GM12878 (cell line): ENCODE measurements around the gene ZNF625. TPM values are rescaled to one million over a fixed set of nuclear protein-coding genes. Genes with fewer than 3 reads are reported as not detected.

ENCODE experiments used
- ATF3 ChIP-seq: IDR thresholded peaks from 2 replicates; pipeline ENCODE4 v1.6.1; 2011; ENCODE audit warnings: low read depth, mild to moderate bottlenecking, low read length, moderate library complexity, borderline replicate concordance; ENCODE audit errors: extremely low read depth
- BACH1 ChIP-seq: fragments of 450-650 bp; IDR thresholded peaks from 2 replicates; pipeline ENCODE4 v1.6.1; 2017; ENCODE audit warnings: mild to moderate bottlenecking, borderline replicate concordance
- BCL11A ChIP-seq: IDR thresholded peaks from 2 replicates; pipeline ENCODE4 v1.6.1; 2011; ENCODE audit warnings: low read depth, low read length
- BHLHE40 ChIP-seq, 2 experiments: fragments of 450-650 bp in 1 of 2; IDR thresholded peaks; 2 replicates each; pipeline ENCODE4 v1.6.1; 2011 to 2017; ENCODE audit warnings: low read depth in 2 of 2, borderline replicate concordance in 1 of 2, improper control_type of control experiment in 1 of 2, low read length in 1 of 2, mild to moderate bottlenecking in 1 of 2
- CBX5 ChIP-seq: sonication (generic); IDR thresholded peaks from 2 replicates; pipeline ENCODE4 v1.6.1; 2016; ENCODE audit warnings: low read depth, moderate library complexity, mild to moderate bottlenecking, inconsistent platforms
- CHD4 ChIP-seq: fragments of 200-600 bp; sonication (generic); IDR thresholded peaks from 2 replicates; pipeline ENCODE4 v1.6.1; 2016; ENCODE audit warnings: mild to moderate bottlenecking
- CREB1 ChIP-seq: IDR thresholded peaks from 2 replicates; pipeline ENCODE4 v1.6.1; 2012; ENCODE audit warnings: low read depth, mild to moderate bottlenecking, inconsistent platforms
- DPF2 ChIP-seq: fragments of 450-650 bp; IDR thresholded peaks from 2 replicates; pipeline ENCODE4 v1.6.1; 2017; ENCODE audit warnings: mild to moderate bottlenecking
- FOXK2 ChIP-seq: fragments of 450-650 bp; IDR thresholded peaks from 2 replicates; pipeline ENCODE4 v1.6.1; 2017; ENCODE audit warnings: mild to moderate bottlenecking, moderate library complexity
- HSF1 ChIP-seq: fragments of 150-350 bp; IDR thresholded peaks from 2 replicates; pipeline ENCODE4 v1.6.1; 2014; ENCODE audit warnings: mild to moderate bottlenecking, low read depth, low read length
- MLLT1 ChIP-seq: fragments of 450-650 bp; IDR thresholded peaks from 2 replicates; pipeline ENCODE4 v1.6.1; 2016; ENCODE audit warnings: mild to moderate bottlenecking
- MTA3 ChIP-seq: IDR thresholded peaks from 2 replicates; pipeline ENCODE4 v1.6.1; 2012; ENCODE audit warnings: low read length, inconsistent platforms, borderline replicate concordance
- NBN ChIP-seq: fragments of 450-650 bp; IDR thresholded peaks from 2 replicates; pipeline ENCODE4 v1.6.1; 2016
- NFIC ChIP-seq: IDR thresholded peaks from 2 replicates; pipeline ENCODE4 v1.6.1; 2012; ENCODE audit warnings: low read depth, mild to moderate bottlenecking, inconsistent platforms, low read length, moderate library complexity
- NR2C2 ChIP-seq: IDR thresholded peaks from 2 replicates; pipeline ENCODE4 v1.6.1; 2011; ENCODE audit warnings: borderline replicate concordance, low read depth; ENCODE audit not compliant: control insufficient read depth, insufficient read length
- NR2F1 ChIP-seq: fragments of 450-650 bp; conservative IDR thresholded peaks from 2 replicates; pipeline ENCODE4 v1.6.1; 2017; ENCODE audit warnings: mild to moderate bottlenecking
- PAX5 ChIP-seq: IDR thresholded peaks from 2 replicates; pipeline ENCODE4 v1.6.1; 2011; ENCODE audit warnings: low read depth, low read length, borderline replicate concordance
- POLR2AphosphoS2 ChIP-seq: IDR thresholded peaks from 2 replicates; pipeline ENCODE4 v1.6.1; 2011; ENCODE audit warnings: low read depth, mild to moderate bottlenecking, low read length, improper control_type of control experiment, moderate library complexity
- RFX5 ChIP-seq: IDR thresholded peaks from 2 replicates; pipeline ENCODE4 v1.6.1; 2011; ENCODE audit warnings: low read depth, low read length, improper control_type of control experiment
- SPI1 ChIP-seq: IDR thresholded peaks from 2 replicates; pipeline ENCODE4 v1.6.1; 2011; ENCODE audit warnings: low read depth, mild to moderate bottlenecking, low read length, moderate library complexity, borderline replicate concordance; ENCODE audit not compliant: insufficient read depth
- SRF ChIP-seq, 2 experiments: IDR thresholded peaks; 2 replicates each; pipeline ENCODE4 v1.6.1; 2011; ENCODE audit warnings: low read depth in 2 of 2, low read length in 2 of 2, mild to moderate bottlenecking in 1 of 2, moderate library complexity in 1 of 2
- TARDBP ChIP-seq: IDR thresholded peaks from 2 replicates; pipeline ENCODE4 v1.6.1; 2016; ENCODE audit warnings: borderline replicate concordance
- ZNF207 ChIP-seq: fragments of 450-650 bp; IDR thresholded peaks from 2 replicates; pipeline ENCODE4 v1.6.1; 2014; ENCODE audit warnings: antibody characterized with exemption, mild to moderate bottlenecking, borderline replicate concordance
- polyA plus RNA-seq, 11 experiments: library from polyadenylated mRNA; depleted of rRNA in 4 of 11; unstranded in 6 of 11; stranded (reverse) in 5 of 11; fragments of >200 nt; fragmentation: Nextera tagmentation in 4 of 11; fragmentation: Illumina TruSeq in 1 of 11; extraction: Ambion mirVana in 4 of 11; extraction: Trizol in 1 of 11; gene quantifications; 1 replicate in 1 of 11; 2 replicates in 10 of 11; pipeline versions ENCODE4 v1.2.1 to v1.2.3, GENCODE V29; 2011 to 2016; ENCODE audit warnings: inconsistent platforms in 2 of 11, missing spikeins in 2 of 11, low read depth in 1 of 11
- total RNA-seq, 4 experiments: library from RNA; depleted of rRNA in 3 of 4; stranded (reverse); fragments of >200 nt in 3 of 4; fragmentation: Illumina TruSeq in 1 of 4; extraction: Trizol in 1 of 4; gene quantifications; 2 replicates each; pipeline versions ENCODE4 v1.2.1 to v1.2.3, GENCODE V29; 2013 to 2021
- TF ChIP-seq, protein P1 (sequence below): fragments of 450-650 bp; IDR thresholded peaks from 2 replicates; pipeline ENCODE4 v1.6.1; 2017; ENCODE audit warnings: mild to moderate bottlenecking, moderate library complexity

ZNF625 gene
- total and polyA plus RNA-seq, 10 of the 15 experiments (the other 5 are each of a cell fraction or from before 2014, with no cell fraction given), result 0.52 to 5.0 (median 1.3) TPM

DNA sequence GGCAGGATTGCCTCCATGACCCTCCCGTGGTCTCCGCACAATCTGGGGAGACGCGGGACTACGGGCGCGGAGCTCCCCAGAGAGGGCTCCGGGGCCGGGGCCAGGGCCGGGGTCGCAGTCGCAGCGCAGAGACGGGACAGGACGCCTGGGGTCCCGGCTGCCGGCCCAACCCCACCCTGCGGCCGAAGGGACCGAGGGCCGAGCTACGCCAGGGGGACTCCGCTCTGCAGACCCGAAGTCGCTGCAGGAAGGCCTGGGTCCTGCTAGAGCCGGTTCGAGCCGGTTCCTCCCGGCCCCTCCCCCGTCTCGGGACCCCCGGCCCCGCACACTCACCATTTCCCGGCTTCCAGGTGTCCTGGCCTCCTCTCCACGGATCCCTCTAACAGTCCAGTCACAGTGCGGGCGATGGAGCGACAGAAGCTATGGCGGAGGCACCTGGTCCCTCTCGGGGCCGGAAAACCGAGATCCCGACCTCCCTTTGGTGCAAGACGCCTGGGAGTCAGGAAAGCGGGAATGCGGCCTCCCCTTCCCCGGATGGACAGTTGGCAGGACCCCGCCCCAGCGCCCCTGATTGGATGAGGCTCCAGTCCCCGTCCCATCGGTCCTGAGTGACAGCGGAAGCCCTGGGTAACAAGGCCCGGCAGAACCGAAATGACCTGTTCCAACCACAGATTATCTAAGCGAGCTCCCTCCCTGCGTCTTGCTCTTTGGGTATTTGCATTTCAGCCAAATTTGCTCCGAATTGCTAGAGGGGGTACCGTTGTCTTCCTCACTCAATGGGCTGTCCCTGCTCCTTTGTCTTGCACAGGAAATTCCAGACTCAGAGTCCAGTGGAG, at the start of gene ZNF625 (continued):
- TF ChIP-seq TARDBP (no peak), NR2F1 (no peak), MTA3 (no peak), CHD4 (no peak), DPF2 (peak; percentile 90), SRF (IDR thresholded peaks at IDR 0.05; ENCODE audit: low read depth in 2 of 2, low read length in 2 of 2) (no peak), HSF1 (no peak), NR2C2 (no peak), PAX5 (no peak), MLLT1 (no peak), NBN (peak; percentile 51; the same call in 1 of the 2 replicates), CREB1 (no peak), POLR2AphosphoS2 (no peak), NFIC (no peak), BCL11A (no peak), BHLHE40 (IDR thresholded peaks at IDR 0.05; ENCODE audit: borderline replicate concordance in 1 of 2, low read depth in 2 of 2, low read length in 1 of 2) (no peak), SPI1 (no peak), CBX5 (peak; percentile 68; the same call in 1 of the 2 replicates), ZNF207 (no peak), FOXK2 (no peak), ATF3 (no peak), RFX5 (no peak), BACH1 (no peak)
- TF ChIP-seq, protein P1, sequence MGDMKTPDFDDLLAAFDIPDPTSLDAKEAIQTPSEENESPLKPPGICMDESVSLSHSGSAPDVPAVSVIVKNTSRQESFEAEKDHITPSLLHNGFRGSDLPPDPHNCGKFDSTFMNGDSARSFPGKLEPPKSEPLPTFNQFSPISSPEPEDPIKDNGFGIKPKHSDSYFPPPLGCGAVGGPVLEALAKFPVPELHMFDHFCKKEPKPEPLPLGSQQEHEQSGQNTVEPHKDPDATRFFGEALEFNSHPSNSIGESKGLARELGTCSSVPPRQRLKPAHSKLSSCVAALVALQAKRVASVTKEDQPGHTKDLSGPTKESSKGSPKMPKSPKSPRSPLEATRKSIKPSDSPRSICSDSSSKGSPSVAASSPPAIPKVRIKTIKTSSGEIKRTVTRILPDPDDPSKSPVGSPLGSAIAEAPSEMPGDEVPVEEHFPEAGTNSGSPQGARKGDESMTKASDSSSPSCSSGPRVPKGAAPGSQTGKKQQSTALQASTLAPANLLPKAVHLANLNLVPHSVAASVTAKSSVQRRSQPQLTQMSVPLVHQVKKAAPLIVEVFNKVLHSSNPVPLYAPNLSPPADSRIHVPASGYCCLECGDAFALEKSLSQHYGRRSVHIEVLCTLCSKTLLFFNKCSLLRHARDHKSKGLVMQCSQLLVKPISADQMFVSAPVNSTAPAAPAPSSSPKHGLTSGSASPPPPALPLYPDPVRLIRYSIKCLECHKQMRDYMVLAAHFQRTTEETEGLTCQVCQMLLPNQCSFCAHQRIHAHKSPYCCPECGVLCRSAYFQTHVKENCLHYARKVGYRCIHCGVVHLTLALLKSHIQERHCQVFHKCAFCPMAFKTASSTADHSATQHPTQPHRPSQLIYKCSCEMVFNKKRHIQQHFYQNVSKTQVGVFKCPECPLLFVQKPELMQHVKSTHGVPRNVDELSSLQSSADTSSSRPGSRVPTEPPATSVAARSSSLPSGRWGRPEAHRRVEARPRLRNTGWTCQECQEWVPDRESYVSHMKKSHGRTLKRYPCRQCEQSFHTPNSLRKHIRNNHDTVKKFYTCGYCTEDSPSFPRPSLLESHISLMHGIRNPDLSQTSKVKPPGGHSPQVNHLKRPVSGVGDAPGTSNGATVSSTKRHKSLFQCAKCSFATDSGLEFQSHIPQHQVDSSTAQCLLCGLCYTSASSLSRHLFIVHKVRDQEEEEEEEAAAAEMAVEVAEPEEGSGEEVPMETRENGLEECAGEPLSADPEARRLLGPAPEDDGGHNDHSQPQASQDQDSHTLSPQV, result no peak
